ENCODE measurements around the gene CEBPE. TPM values are rescaled to one million over a fixed set of nuclear protein-coding genes. Genes with fewer than 3 reads are reported as not detected.

Gene CEBPE
- polyA plus RNA-seq, 1 of the 3 experiments (the other 2 are of a cell fraction) = not detected

- Histone ChIP-seq H3K36me3 (replicated peaks in 1 of 2; ENCODE audit: control insufficient read depth in 1 of 2, insufficient read depth in 2 of 2, low read length in 1 of 2) (no peaks in the 10 kb centered on the region), H4K20me1 (ENCODE audit: insufficient read depth) (no peaks in the 10 kb centered on the region), H3K9me2 (no peaks in the 10 kb centered on the region), H2AFZ (ENCODE audit: low read depth) (no peak overlapping the region), H3K27ac (ENCODE audit: low read depth in 2 of 2, low read length in 1 of 2) (no peak overlapping the region), H3K4me3 (ENCODE audit: low read depth in 2 of 2, low read length in 1 of 2) (no peak overlapping the region), H3K4me2 (no peak overlapping the region), H3K79me2 (ENCODE audit: insufficient read depth) (no peaks in the 10 kb centered on the region), H3K9me3 (no peaks in the 10 kb centered on the region), H3K27me3 (ENCODE audit: insufficient read depth) (no peaks in the 10 kb centered on the region), H3K9ac (no peak overlapping the region), H3F3A (replicated peaks; ENCODE audit: insufficient read depth) (no peaks in the 10 kb centered on the region), H3K4me1 (ENCODE audit: control insufficient read depth in 1 of 2, insufficient read depth in 2 of 2, low read depth in 1 of 2, low read length in 1 of 2) (peaks cover 0 to 17% of the 10 kb centered on the region in 2 experiments; a peak in 2 of 4 replicates)
- WGBS (ENCODE audit: low lambda C conversion rate) = 53% methylated on average over 2 of the region's 2 CpGs
- ChIA-PET POLR2A (no interaction called here), CTCF (interaction anchor here (0.7 to 2.8 kb wide), 3 partner anchors 18 to 43 kb away, joined by 3 to 19 read pairs (median 3); no protein-coding TSS in a partner anchor)
- TF ChIP-seq GATA2 (CRISPR knock-in tag; IDR thresholded peaks at IDR 0.05) (no peak), GABPA (IDR thresholded peaks at IDR 0.05; ENCODE audit: low read depth) (no peak), RCOR1 (IDR thresholded peaks at IDR 0.05; ENCODE audit: low read length) (no peak), SMC3 (IDR thresholded peaks at IDR 0.05; ENCODE audit: low read depth, low read length) (no peak), YY1 (IDR thresholded peaks at IDR 0.05; ENCODE audit: low read depth) (no peak), REST (IDR thresholded peaks at IDR 0.05; ENCODE audit: low read depth, low read length) (no peak), FOXJ3 (CRISPR knock-in tag; IDR thresholded peaks at IDR 0.05) (no peak), PBX3 (IDR thresholded peaks at IDR 0.05) (no peak), RFX5 (IDR thresholded peaks at IDR 0.05; ENCODE audit: low read length) (no peak), RXRA (IDR thresholded peaks at IDR 0.05; ENCODE audit: borderline replicate concordance, low read depth) (no peak), USF2 (IDR thresholded peaks at IDR 0.05; ENCODE audit: borderline replicate concordance, low read depth, low read length) (no peak), MXI1 (IDR thresholded peaks at IDR 0.05; ENCODE audit: low read depth, low read length) (no peak), EP300 (IDR thresholded peaks at IDR 0.05; ENCODE audit: borderline replicate concordance in 1 of 2, low read depth in 1 of 2, low read length in 1 of 2) (no peak), TCF12 (IDR thresholded peaks at IDR 0.05) (no peak), ZBTB33 (IDR thresholded peaks at IDR 0.05; ENCODE audit: borderline replicate concordance, low read depth) (no peak), JUND (IDR thresholded peaks at IDR 0.05) (no peak)
- TF ChIP-seq, protein P1, sequence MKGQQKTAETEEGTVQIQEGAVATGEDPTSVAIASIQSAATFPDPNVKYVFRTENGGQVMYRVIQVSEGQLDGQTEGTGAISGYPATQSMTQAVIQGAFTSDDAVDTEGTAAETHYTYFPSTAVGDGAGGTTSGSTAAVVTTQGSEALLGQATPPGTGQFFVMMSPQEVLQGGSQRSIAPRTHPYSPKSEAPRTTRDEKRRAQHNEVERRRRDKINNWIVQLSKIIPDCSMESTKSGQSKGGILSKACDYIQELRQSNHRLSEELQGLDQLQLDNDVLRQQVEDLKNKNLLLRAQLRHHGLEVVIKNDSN (IDR thresholded peaks at IDR 0.05; ENCODE audit: borderline replicate concordance, low read depth) = no peak
- TF ChIP-seq, protein P2, sequence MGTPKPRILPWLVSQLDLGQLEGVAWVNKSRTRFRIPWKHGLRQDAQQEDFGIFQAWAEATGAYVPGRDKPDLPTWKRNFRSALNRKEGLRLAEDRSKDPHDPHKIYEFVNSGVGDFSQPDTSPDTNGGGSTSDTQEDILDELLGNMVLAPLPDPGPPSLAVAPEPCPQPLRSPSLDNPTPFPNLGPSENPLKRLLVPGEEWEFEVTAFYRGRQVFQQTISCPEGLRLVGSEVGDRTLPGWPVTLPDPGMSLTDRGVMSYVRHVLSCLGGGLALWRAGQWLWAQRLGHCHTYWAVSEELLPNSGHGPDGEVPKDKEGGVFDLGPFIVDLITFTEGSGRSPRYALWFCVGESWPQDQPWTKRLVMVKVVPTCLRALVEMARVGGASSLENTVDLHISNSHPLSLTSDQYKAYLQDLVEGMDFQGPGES (IDR thresholded peaks at IDR 0.05; ENCODE audit: low read depth, low read length) = no peak
- DNase-seq = no peak
Observed at GRCh38 chr14:23163830-23164229, 44.8 kb upstream of the CEBPE start.

Data from SK-N-SH (cell line).